Measurements from ENCODE around the gene LCE1C. TPM values are rescaled to one million over a fixed set of nuclear protein-coding genes. Genes with fewer than 3 reads are reported as not detected.

LCE1C gene
- total RNA-seq, 1 experiment from 2014 or later, result not detected

GRCh38 chr1:152760551-152761190 is 45.8 kb downstream of the LCE1C start:
- BruUV-seq (replicated peaks), result no TSS peak
- Histone ChIP-seq H3K27me3 (ENCODE audit: control insufficient read depth, insufficient read depth, low read length) (no peaks in the 10 kb centered on the region), H3K9me3 (ENCODE audit: control insufficient read depth, insufficient read depth, low read depth, low read length) (no peaks in the 10 kb centered on the region), H3K36me3 (ENCODE audit: control insufficient read depth, insufficient read depth, low read length) (no peaks in the 10 kb centered on the region), H3K4me1 (ENCODE audit: control insufficient read depth, insufficient read depth, low read length) (no peaks in the 10 kb centered on the region), H3K4me3 (ENCODE audit: low read depth in 2 of 2, low read length in 2 of 2) (no peak overlapping the region), H3K27ac (ENCODE audit: low read length) (no peak overlapping the region)
- ChIA-PET POLR2A (no interaction called here), CTCF (no interaction called here)
- DNase-seq (ENCODE audit: low read depth, low spot score) (no peak), ATAC-seq (no peak)
- in situ Hi-C loops (cut with HindIII; ENCODE audit: low pct_unique_long_range_greater_than_20kb, low sequenced_read_pairs), result no loop called here
- intact Hi-C loops (cut with micrococcal nuclease; ENCODE audit: unreplicated experiment), result no loop called here
- TF ChIP-seq CTCF (IDR thresholded peaks at IDR 0.05) (no peak), POLR2AphosphoS5 (IDR thresholded peaks at IDR 0.05; ENCODE audit: low read depth, low read length) (no peak), TCF7L2 (IDR thresholded peaks at IDR 0.05; ENCODE audit: low read depth, low read length) (no peak), SIN3A (IDR thresholded peaks at IDR 0.05; ENCODE audit: borderline replicate concordance, insufficient read depth, low read depth, low read length) (no peak)

GRCh38 chr1:152759453-152760173 is 46.8 kb downstream of the LCE1C start:
- no peaks in the 10 kb centered on the region for H3K36me3 ChIP-seq (ENCODE audit: control insufficient read depth, insufficient read depth, low read length)
- BruUV-seq (replicated peaks), result no TSS peak
- TF ChIP-seq TCF7L2 (IDR thresholded peaks at IDR 0.05; ENCODE audit: low read depth, low read length) (no peak), POLR2AphosphoS5 (IDR thresholded peaks at IDR 0.05; ENCODE audit: low read depth, low read length) (no peak), SIN3A (IDR thresholded peaks at IDR 0.05; ENCODE audit: borderline replicate concordance, insufficient read depth, low read depth, low read length) (no peak), CTCF (IDR thresholded peaks at IDR 0.05) (no peak)
- TF ChIP-seq, protein P1, sequence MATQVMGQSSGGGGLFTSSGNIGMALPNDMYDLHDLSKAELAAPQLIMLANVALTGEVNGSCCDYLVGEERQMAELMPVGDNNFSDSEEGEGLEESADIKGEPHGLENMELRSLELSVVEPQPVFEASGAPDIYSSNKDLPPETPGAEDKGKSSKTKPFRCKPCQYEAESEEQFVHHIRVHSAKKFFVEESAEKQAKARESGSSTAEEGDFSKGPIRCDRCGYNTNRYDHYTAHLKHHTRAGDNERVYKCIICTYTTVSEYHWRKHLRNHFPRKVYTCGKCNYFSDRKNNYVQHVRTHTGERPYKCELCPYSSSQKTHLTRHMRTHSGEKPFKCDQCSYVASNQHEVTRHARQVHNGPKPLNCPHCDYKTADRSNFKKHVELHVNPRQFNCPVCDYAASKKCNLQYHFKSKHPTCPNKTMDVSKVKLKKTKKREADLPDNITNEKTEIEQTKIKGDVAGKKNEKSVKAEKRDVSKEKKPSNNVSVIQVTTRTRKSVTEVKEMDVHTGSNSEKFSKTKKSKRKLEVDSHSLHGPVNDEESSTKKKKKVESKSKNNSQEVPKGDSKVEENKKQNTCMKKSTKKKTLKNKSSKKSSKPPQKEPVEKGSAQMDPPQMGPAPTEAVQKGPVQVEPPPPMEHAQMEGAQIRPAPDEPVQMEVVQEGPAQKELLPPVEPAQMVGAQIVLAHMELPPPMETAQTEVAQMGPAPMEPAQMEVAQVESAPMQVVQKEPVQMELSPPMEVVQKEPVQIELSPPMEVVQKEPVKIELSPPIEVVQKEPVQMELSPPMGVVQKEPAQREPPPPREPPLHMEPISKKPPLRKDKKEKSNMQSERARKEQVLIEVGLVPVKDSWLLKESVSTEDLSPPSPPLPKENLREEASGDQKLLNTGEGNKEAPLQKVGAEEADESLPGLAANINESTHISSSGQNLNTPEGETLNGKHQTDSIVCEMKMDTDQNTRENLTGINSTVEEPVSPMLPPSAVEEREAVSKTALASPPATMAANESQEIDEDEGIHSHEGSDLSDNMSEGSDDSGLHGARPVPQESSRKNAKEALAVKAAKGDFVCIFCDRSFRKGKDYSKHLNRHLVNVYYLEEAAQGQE (IDR thresholded peaks at IDR 0.05; ENCODE audit: insufficient read depth in 1 of 2, low read depth in 2 of 2, low read length in 1 of 2), result no peak
- in situ Hi-C loops (cut with HindIII; ENCODE audit: low pct_unique_long_range_greater_than_20kb, low sequenced_read_pairs) (no loop called here), intact Hi-C loops (cut with micrococcal nuclease; ENCODE audit: unreplicated experiment) (no loop called here)
- CTCF ChIA-PET, result no interaction called here
- H3K4me1 ChIP-seq (ENCODE audit: control insufficient read depth, insufficient read depth, low read length), result no peaks in the 10 kb centered on the region
- H3K27me3 ChIP-seq (ENCODE audit: control insufficient read depth, insufficient read depth, low read length), result no peaks in the 10 kb centered on the region
- DNase-seq (ENCODE audit: low read depth, low spot score) (no peak), ATAC-seq (no peak)
- POLR2A ChIA-PET, result no interaction called here
- H3K4me3 ChIP-seq (ENCODE audit: low read depth in 2 of 2, low read length in 2 of 2), result no peak overlapping the region
- no peaks in the 10 kb centered on the region for H3K9me3 ChIP-seq (ENCODE audit: control insufficient read depth, insufficient read depth, low read depth, low read length)
- no peak overlapping the region for H3K27ac ChIP-seq (ENCODE audit: low read length)

Data from Panc1 (cell line).